ENCODE data around the gene EIF2S3B. TPM values are rescaled to one million over a fixed set of nuclear protein-coding genes. Genes with fewer than 3 reads are reported as not detected.
"Not testable (repeated sequence)": the region's sequence is repeated elsewhere in the genome, so short reads cannot be mapped to it uniquely, and the experiment has no call there.

EIF2S3B gene
- 0.62 TPM for total RNA-seq
- long read RNA-seq = 0 reads

GRCh38 chr12:10505620-10506019 is at the start of gene EIF2S3B:
Gene EIF2S3B, plus strand, starts transcription at chr12:10505890. Its CDS starts 13 bp downstream, at chr12:10505903.
- ATAC-seq (no peak), DNase-seq (ENCODE audit: missing footprints) (no peak)
- intact Hi-C loops (cut with DNase I) = no loop called here

GRCh38 chr12:10456856-10457255 is 48.8 kb upstream of the EIF2S3B start:
- no peak for ATAC-seq
- intact Hi-C loops (cut with DNase I) = no loop called here

GRCh38 chr12:10457760-10458159 is 47.9 kb upstream of the EIF2S3B start:
- no peak for DNase-seq (ENCODE audit: missing footprints)
- no peak for ATAC-seq
- intact Hi-C loops (cut with DNase I) = no loop called here

More at GRCh38 chr12:10456856-10457255, 48.8 kb upstream of the EIF2S3B start:
- no peak for DNase-seq (ENCODE audit: missing footprints)

GRCh38 chr12:10466311-10466710 is 39.4 kb upstream of the EIF2S3B start:
- no peak for ATAC-seq
- intact Hi-C loops (cut with DNase I) = no loop called here
- no peak for DNase-seq (ENCODE audit: missing footprints)

- ATAC-seq (no peak), DNase-seq (ENCODE audit: missing footprints) (no peak)
- intact Hi-C loops (cut with DNase I) = no loop called here
Observed at GRCh38 chr12:10469701-10470100, 36.0 kb upstream of the EIF2S3B start.

GRCh38 chr12:10472808-10473207 is 32.9 kb upstream of the EIF2S3B start:
- ATAC-seq; DNase-seq (ENCODE audit: missing footprints); intact Hi-C loops (cut with DNase I): not testable (repeated sequence)

- intact Hi-C loops (cut with DNase I); ATAC-seq; DNase-seq (ENCODE audit: missing footprints): not testable (repeated sequence)
Observed at GRCh38 chr12:10481901-10482300, 23.8 kb upstream of the EIF2S3B start.

- intact Hi-C loops (cut with DNase I); DNase-seq (ENCODE audit: missing footprints); ATAC-seq: not testable (repeated sequence)
Observed at GRCh38 chr12:10487328-10487727, 18.4 kb upstream of the EIF2S3B start.

GRCh38 chr12:10491766-10492165 is 13.9 kb upstream of the EIF2S3B start:
- intact Hi-C loops (cut with DNase I) = no loop called here
- ATAC-seq (no peak), DNase-seq (ENCODE audit: missing footprints) (no peak)

- no peak for DNase-seq (ENCODE audit: missing footprints)
- intact Hi-C loops (cut with DNase I) = no loop called here
- ATAC-seq = no peak
Observed at GRCh38 chr12:10497602-10498001, 8.1 kb upstream of the EIF2S3B start.

- no peak for ATAC-seq
- intact Hi-C loops (cut with DNase I) = no loop called here
- DNase-seq (ENCODE audit: missing footprints) = no peak
Observed at GRCh38 chr12:10498042-10498441, 7.6 kb upstream of the EIF2S3B start.

- intact Hi-C loops (cut with DNase I) = no loop called here
- no peak for ATAC-seq
- no peak for DNase-seq (ENCODE audit: missing footprints)
Observed at GRCh38 chr12:10501030-10501429, 4.7 kb upstream of the EIF2S3B start.

- ATAC-seq (no peak), DNase-seq (ENCODE audit: missing footprints) (no peak)
- intact Hi-C loops (cut with DNase I) = no loop called here
Observed at GRCh38 chr12:10503460-10503859, 2.2 kb upstream of the EIF2S3B start.

GRCh38 chr12:10511756-10512355 is 6.2 kb downstream of the EIF2S3B start:
- DNase-seq (ENCODE audit: missing footprints) (no peak), ATAC-seq (no peak)
- intact Hi-C loops (cut with DNase I) = no loop called here

- no peak for DNase-seq (ENCODE audit: missing footprints)
- no peak for ATAC-seq
- intact Hi-C loops (cut with DNase I) = no loop called here
Observed at GRCh38 chr12:10512798-10513197, 7.1 kb downstream of the EIF2S3B start.

GRCh38 chr12:10521555-10521954 is 15.9 kb downstream of the EIF2S3B start:
- DNase-seq (ENCODE audit: missing footprints) (no peak), ATAC-seq (no peak)
- intact Hi-C loops (cut with DNase I) = no loop called here

- intact Hi-C loops (cut with DNase I) = no loop called here
- DNase-seq (ENCODE audit: missing footprints) = no peak
Observed at GRCh38 chr12:10528174-10528953, 22.7 kb downstream of the EIF2S3B start.

GRCh38 chr12:10529603-10530002 is 23.9 kb downstream of the EIF2S3B start:
- ATAC-seq (no peak), DNase-seq (ENCODE audit: missing footprints) (no peak)
- intact Hi-C loops (cut with DNase I) = no loop called here

More at GRCh38 chr12:10528174-10528953, 22.7 kb downstream of the EIF2S3B start:
- no peak for ATAC-seq

GRCh38 chr12:10537721-10538120 is 32.0 kb downstream of the EIF2S3B start:
- intact Hi-C loops (cut with DNase I) = no loop called here
- ATAC-seq = no peak

GRCh38 chr12:10540776-10541205 is 35.1 kb downstream of the EIF2S3B start:
- DNase-seq (ENCODE audit: missing footprints) = no peak
- ATAC-seq = no peak
- intact Hi-C loops (cut with DNase I) = no loop called here

More at GRCh38 chr12:10537721-10538120, 32.0 kb downstream of the EIF2S3B start:
- DNase-seq (ENCODE audit: missing footprints) = no peak

All from Right ventricle myocardium inferior (tissue), 1 donor.